Right renal cortex interstitium (tissue), 3 donors: ENCODE results near the gene TNS2. TPM values are rescaled to one million over a fixed set of nuclear protein-coding genes. Genes with fewer than 3 reads are reported as not detected.
"Not testable (repeated sequence)": the region's sequence is repeated elsewhere in the genome, so short reads cannot be mapped to it uniquely, and the experiment has no call there.

Experiments
- DNase-seq, 3 donors: peaks; one replicate each; pipeline ENCODE4 v3.0.0-alpha.2; 2013; ENCODE audit warnings: low read depth in 3 of 3, low spot score in 2 of 3
- polyA plus RNA-seq, 3 donors: library from polyadenylated mRNA; unstranded; fragments of 120-200 nt; gene quantifications; one replicate each; pipeline ENCODE4 v1.2.1, GENCODE V29; 2013; ENCODE audit not compliant: insufficient read length in 3 of 3

Gene TNS2
- 10 to 100 TPM; 66.1 to 78.2 (median 76.8) TPM for polyA plus RNA-seq

GRCh38 chr12:53049571-53050318, at the start of gene TNS2:
Gene TNS2 (plus strand): TSS chr12:53050065. CDS start chr12:53050186, 121 bp downstream.
- no peak for DNase-seq

- DNase-seq: no peak
These were observed 45.7 kb upstream of the TNS2 start for GRCh38 chr12:53004178-53004577.

- DNase-seq: no peak
These were observed 45.3 kb upstream of the TNS2 start for GRCh38 chr12:53004582-53004981.

GRCh38 chr12:53005215-53005985, 44.5 kb upstream of the TNS2 start:
- DNase-seq: no peak

- peak; percentile 94 to 99 (median 97) for DNase-seq
These were observed 43.7 kb upstream of the TNS2 start, which contains the start of gene EIF4B for GRCh38 chr12:53005986-53006809. Gene EIF4B (plus strand): TSS chr12:53006456. CDS start chr12:53006484, 28 bp downstream.

- DNase-seq: peak in 2 of 3 donors; percentile 45 to 51
These were observed 43.0 kb upstream of the TNS2 start for GRCh38 chr12:53006810-53007309.

- DNase-seq: no peak
These were observed 42.5 kb upstream of the TNS2 start for GRCh38 chr12:53007343-53007742.

GRCh38 chr12:53008760-53009159, 41.1 kb upstream of the TNS2 start:
- not testable (repeated sequence) for DNase-seq

- no peak for DNase-seq
These were observed 38.9 kb upstream of the TNS2 start for GRCh38 chr12:53010955-53011354.

GRCh38 chr12:53011889-53012288, 38.0 kb upstream of the TNS2 start:
- no peak for DNase-seq

GRCh38 chr12:53012928-53013327, 36.9 kb upstream of the TNS2 start:
- DNase-seq: no peak

GRCh38 chr12:53014709-53015108, 35.2 kb upstream of the TNS2 start:
- no peak for DNase-seq

- no peak for DNase-seq
These were observed 24.6 kb upstream of the TNS2 start for GRCh38 chr12:53025250-53025649.

GRCh38 chr12:53027014-53027413, 22.9 kb upstream of the TNS2 start:
- not testable (repeated sequence) for DNase-seq

- DNase-seq: no peak
These were observed 18.2 kb upstream of the TNS2 start for GRCh38 chr12:53031616-53032015.

- DNase-seq: not testable (repeated sequence)
These were observed 16.0 kb upstream of the TNS2 start for GRCh38 chr12:53033832-53034231.

GRCh38 chr12:53034459-53034858, 15.4 kb upstream of the TNS2 start:
- DNase-seq: no peak

GRCh38 chr12:53036802-53037201, 13.1 kb upstream of the TNS2 start:
- no peak for DNase-seq

- DNase-seq: no peak
These were observed 10.0 kb upstream of the TNS2 start for GRCh38 chr12:53039851-53040250.

GRCh38 chr12:53042607-53043454, 7.0 kb upstream of the TNS2 start:
- DNase-seq: no peak
